Hypothalamus (tissue), 51 donors: ENCODE results near the gene CYTIP.

Source experiments
- DNase-seq, 51 donors: peaks; one replicate each; lab custom pipeline; 2025; lab: John Stamatoyannopoulos, UW

The CYTIP gene

GRCh38 chr2:157443795-157444640 lies at the start of gene CYTIP:
CYTIP (minus strand) TSS chr2:157444089; CDS start chr2:157444020, 69 bp downstream.
- DNase-seq: peak in 5 of 51 donors; percentile 9 to 31 (median 15)

GRCh38 chr2:157492189-157492773 lies 48.4 kb upstream of the CYTIP start:
- peak in 47 of 51 donors; percentile 1 to 81 (median 32) for DNase-seq

- DNase-seq: no peak
Measured at GRCh38 chr2:157489983-157490382, 46.1 kb upstream of the CYTIP start.

- DNase-seq: no peak
Measured at GRCh38 chr2:157488877-157489276, 45.0 kb upstream of the CYTIP start.

- no peak for DNase-seq
Measured at GRCh38 chr2:157487747-157488146, 43.9 kb upstream of the CYTIP start.

GRCh38 chr2:157487271-157487610 lies 43.4 kb upstream of the CYTIP start:
- DNase-seq: no peak

GRCh38 chr2:157486596-157487270 lies 42.8 kb upstream of the CYTIP start:
- no peak for DNase-seq

GRCh38 chr2:157480182-157480961 lies 36.5 kb upstream of the CYTIP start:
- DNase-seq: peak in 2 of 51 donors; percentile 1 to 34

GRCh38 chr2:157479081-157480027 lies 35.5 kb upstream of the CYTIP start:
- no peak for DNase-seq

- DNase-seq: no peak
Measured at GRCh38 chr2:157477919-157478318, 34.0 kb upstream of the CYTIP start.

- DNase-seq: no peak
Measured at GRCh38 chr2:157476953-157477709, 33.2 kb upstream of the CYTIP start.

GRCh38 chr2:157475722-157476390 lies 32.0 kb upstream of the CYTIP start:
- no peak for DNase-seq

GRCh38 chr2:157473581-157473980 lies 29.7 kb upstream of the CYTIP start:
- no peak for DNase-seq

- no peak for DNase-seq
Measured at GRCh38 chr2:157471078-157471477, 27.2 kb upstream of the CYTIP start.

GRCh38 chr2:157470321-157470720 lies 26.4 kb upstream of the CYTIP start:
- no peak for DNase-seq

GRCh38 chr2:157469726-157470125 lies 25.8 kb upstream of the CYTIP start:
- DNase-seq: no peak

- no peak for DNase-seq
Measured at GRCh38 chr2:157468931-157469708, 25.2 kb upstream of the CYTIP start.

GRCh38 chr2:157466764-157467163 lies 22.9 kb upstream of the CYTIP start:
- DNase-seq: no peak
